Cardiac fibroblast (primary cell): ENCODE results near the gene ADIRF.
"Not testable (repeated sequence)": the region's sequence is repeated elsewhere in the genome, so short reads cannot be mapped to it uniquely, and the experiment has no call there.

Experiments used
- DNase-seq, 2 donors: peaks; one replicate each; pipeline versions ENCODE4 v3.0.0 to v3.0.0-alpha.2; 2010; ENCODE audit warnings: low read depth in 2 of 2
- H3K4me3 ChIP-seq, 2 donors: replicated peaks in 1 of 2; 1 replicate in 1 of 2; 2 replicates in 1 of 2; pipeline ENCODE4 v1.5.1; 2011; ENCODE audit warnings: low read depth in 2 of 2, low read length in 2 of 2, mild to moderate bottlenecking in 2 of 2, moderate library complexity in 1 of 2

The ADIRF gene

GRCh38 chr10:87019504-87019903, 51.2 kb downstream of the ADIRF start:
- not testable (repeated sequence) for H3K4me3 ChIP-seq, DNase-seq

GRCh38 chr10:87020056-87020455, 51.8 kb downstream of the ADIRF start, which contains the start of gene FAM25A:
Gene FAM25A, plus strand, starts transcription at chr10:87020294. Its CDS starts 31 bp downstream, at chr10:87020325.
- H3K4me3 ChIP-seq, DNase-seq: not testable (repeated sequence)
